ENCODE results near the gene DSG2.

Gene DSG2

GRCh38 chr18:31489311-31489710, 8.7 kb upstream of the DSG2 start:
- no peak for DNase-seq (ENCODE audit: low read depth in 1 of 2, low spot score in 1 of 2)
- TF ChIP-seq REST (IDR thresholded peaks at IDR 0.05; ENCODE audit: insufficient replicate concordance, low read depth) (no peak), POLR2AphosphoS5 (IDR thresholded peaks at IDR 0.05; ENCODE audit: low read depth) (no peak), CTCF (IDR thresholded peaks at IDR 0.05; ENCODE audit: insufficient read depth, low read length) (no peak), SPI1 (IDR thresholded peaks at IDR 0.05; ENCODE audit: borderline replicate concordance, low read depth) (no peak), GABPA (IDR thresholded peaks at IDR 0.05; ENCODE audit: low read depth) (no peak)
- Histone ChIP-seq H3K27ac (replicated peaks) (no peak overlapping the region), H3K4me3 (replicated peaks; ENCODE audit: insufficient read depth, low read length) (no peak overlapping the region), H3K27me3 (ENCODE audit: insufficient read depth, poor library complexity, severe bottlenecking) (no peaks in the 10 kb centered on the region)

DNA sequence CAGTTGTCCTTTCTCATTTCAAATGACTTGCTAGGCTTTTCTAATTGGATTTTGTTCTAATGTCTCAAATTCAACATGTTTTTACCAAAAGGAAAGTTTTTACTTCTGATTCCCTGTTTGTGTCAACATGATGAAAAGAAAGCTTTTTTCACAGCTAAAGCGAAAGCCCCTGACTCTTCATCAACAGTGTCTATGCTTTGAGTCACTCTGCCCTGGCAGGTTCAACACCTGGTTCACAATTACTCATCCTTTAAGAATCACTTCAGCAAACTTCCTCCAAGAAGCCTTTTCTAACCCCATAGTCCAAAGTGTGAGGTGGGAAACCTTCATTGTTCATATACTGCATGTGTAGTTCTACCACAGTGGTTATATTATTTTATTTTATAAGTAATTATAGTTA, 7.6 kb upstream of the DSG2 start:
- Histone ChIP-seq H3K4me3 (replicated peaks; ENCODE audit: insufficient read depth, low read length) (no peak overlapping the region), H3K27me3 (ENCODE audit: insufficient read depth, poor library complexity, severe bottlenecking) (no peaks in the 10 kb centered on the region), H3K27ac (replicated peaks) (no peak overlapping the region)
- no peak for DNase-seq (ENCODE audit: low read depth in 1 of 2, low spot score in 1 of 2)
- TF ChIP-seq GABPA (IDR thresholded peaks at IDR 0.05; ENCODE audit: low read depth) (no peak), SPI1 (IDR thresholded peaks at IDR 0.05; ENCODE audit: borderline replicate concordance, low read depth) (no peak), POLR2AphosphoS5 (IDR thresholded peaks at IDR 0.05; ENCODE audit: low read depth) (no peak)

DNA sequence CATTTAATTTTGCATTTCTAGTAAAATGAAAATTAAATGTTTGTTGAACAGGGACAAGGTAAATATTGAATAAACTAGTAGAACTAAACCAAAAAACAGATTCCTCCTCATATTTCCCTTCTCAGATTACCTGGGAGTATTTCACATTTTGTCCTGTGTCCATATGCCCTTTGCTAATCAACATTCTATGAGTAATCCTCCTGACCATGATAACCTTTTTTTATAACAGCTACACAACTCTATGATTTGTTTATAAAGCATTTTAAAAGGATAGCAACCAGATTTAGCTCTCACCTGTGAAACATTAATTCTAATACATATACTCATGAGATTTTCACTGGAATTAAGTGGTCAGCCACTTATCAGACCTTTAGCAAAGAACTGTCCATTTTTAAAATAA, 7.1 kb upstream of the DSG2 start:
- no peak for DNase-seq (ENCODE audit: low read depth in 1 of 2, low spot score in 1 of 2)
- Histone ChIP-seq H3K27ac (replicated peaks) (no peak overlapping the region), H3K4me3 (replicated peaks; ENCODE audit: insufficient read depth, low read length) (no peak overlapping the region), H3K27me3 (ENCODE audit: insufficient read depth, poor library complexity, severe bottlenecking) (peaks cover 4% of the 10 kb centered on the region)
- TF ChIP-seq CTCF (IDR thresholded peaks at IDR 0.05; ENCODE audit: insufficient read depth, low read length) (no peak), REST (IDR thresholded peaks at IDR 0.05; ENCODE audit: insufficient replicate concordance, low read depth) (no peak), GABPA (IDR thresholded peaks at IDR 0.05; ENCODE audit: low read depth) (no peak), SPI1 (IDR thresholded peaks at IDR 0.05; ENCODE audit: borderline replicate concordance, low read depth) (no peak), POLR2AphosphoS5 (IDR thresholded peaks at IDR 0.05; ENCODE audit: low read depth) (no peak)

DNA sequence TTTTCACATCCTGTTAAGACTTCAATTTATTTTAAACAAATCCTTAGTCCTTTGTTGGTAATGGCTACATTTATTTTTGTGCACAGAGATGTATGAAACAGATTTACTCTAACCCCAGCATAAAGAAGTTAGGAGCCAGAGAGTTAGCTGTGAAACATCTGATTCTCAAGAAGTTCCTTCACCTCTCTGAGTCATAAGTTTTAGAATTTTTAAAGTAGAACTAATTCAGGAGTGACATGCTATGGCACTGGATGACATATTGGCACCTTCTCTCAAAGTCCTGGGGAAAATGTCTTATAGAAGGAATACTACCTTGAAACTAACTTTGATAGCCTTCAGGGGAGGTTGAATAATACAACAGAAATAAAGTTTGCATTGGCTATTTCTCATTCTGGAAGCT, 6.4 kb upstream of the DSG2 start:
- DNase-seq (ENCODE audit: low read depth in 1 of 2, low spot score in 1 of 2), result no peak
- H3K27me3 ChIP-seq (ENCODE audit: insufficient read depth, poor library complexity, severe bottlenecking), result peaks cover 11% of the 10 kb centered on the region
- H3K4me3 ChIP-seq (replicated peaks; ENCODE audit: insufficient read depth, low read length), result no peak overlapping the region
- TF ChIP-seq GABPA (IDR thresholded peaks at IDR 0.05; ENCODE audit: low read depth) (no peak), SPI1 (IDR thresholded peaks at IDR 0.05; ENCODE audit: borderline replicate concordance, low read depth) (no peak), REST (IDR thresholded peaks at IDR 0.05; ENCODE audit: insufficient replicate concordance, low read depth) (no peak), POLR2AphosphoS5 (IDR thresholded peaks at IDR 0.05; ENCODE audit: low read depth) (no peak), CTCF (IDR thresholded peaks at IDR 0.05; ENCODE audit: insufficient read depth, low read length) (no peak)
- no peak overlapping the region for H3K27ac ChIP-seq (replicated peaks)
